GM13977 (cell line): ENCODE data around the gene SLC13A1.

Source experiments
- DNase-seq: peaks from one replicate; pipeline ENCODE4 v3.0.0; 2012; ENCODE audit warnings: low spot score
- in situ Hi-C: fragments of 300-500 bp; cut with MboI; formaldehyde crosslinking; loops from one replicate; pipeline ENCODE4 v1.12.0; 2022; ENCODE audit warnings: low sequenced_read_pairs, low pct_unique_long_range_greater_than_20kb, mixed read lengths, inconsistent platforms; ENCODE audit not compliant: unreplicated experiment
- TF ChIP-seq, protein P1 (sequence below): IDR thresholded peaks from 2 replicates; pipeline ENCODE4 v1.5.1; 2012; ENCODE audit warnings: mild to moderate bottlenecking, control low read depth; ENCODE audit not compliant: insufficient read depth; ENCODE audit errors: extremely low read depth, missing control alignments

The SLC13A1 gene

DNA sequence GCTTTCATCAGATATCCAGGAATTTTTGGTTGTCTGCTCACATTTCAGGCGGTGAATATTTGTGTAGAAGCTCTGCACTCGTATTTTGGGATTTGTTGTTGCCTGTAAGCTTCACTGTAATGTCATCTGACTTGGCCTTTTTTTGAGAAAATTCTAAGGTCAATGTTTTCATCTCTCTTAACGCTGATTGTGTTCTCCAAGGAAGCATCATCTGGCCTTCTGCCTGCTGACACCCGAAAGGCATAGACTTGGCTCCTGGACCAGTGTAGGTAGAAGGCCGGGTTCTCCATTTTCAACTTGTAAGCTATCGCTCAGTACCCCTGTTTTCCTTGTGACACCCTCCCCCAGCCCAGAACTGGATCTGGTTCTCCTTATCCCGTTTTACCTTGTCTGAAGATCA lies 44.2 kb downstream of the SLC13A1 start:
- TF ChIP-seq, protein P1, sequence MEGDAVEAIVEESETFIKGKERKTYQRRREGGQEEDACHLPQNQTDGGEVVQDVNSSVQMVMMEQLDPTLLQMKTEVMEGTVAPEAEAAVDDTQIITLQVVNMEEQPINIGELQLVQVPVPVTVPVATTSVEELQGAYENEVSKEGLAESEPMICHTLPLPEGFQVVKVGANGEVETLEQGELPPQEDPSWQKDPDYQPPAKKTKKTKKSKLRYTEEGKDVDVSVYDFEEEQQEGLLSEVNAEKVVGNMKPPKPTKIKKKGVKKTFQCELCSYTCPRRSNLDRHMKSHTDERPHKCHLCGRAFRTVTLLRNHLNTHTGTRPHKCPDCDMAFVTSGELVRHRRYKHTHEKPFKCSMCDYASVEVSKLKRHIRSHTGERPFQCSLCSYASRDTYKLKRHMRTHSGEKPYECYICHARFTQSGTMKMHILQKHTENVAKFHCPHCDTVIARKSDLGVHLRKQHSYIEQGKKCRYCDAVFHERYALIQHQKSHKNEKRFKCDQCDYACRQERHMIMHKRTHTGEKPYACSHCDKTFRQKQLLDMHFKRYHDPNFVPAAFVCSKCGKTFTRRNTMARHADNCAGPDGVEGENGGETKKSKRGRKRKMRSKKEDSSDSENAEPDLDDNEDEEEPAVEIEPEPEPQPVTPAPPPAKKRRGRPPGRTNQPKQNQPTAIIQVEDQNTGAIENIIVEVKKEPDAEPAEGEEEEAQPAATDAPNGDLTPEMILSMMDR: no peak
- DNase-seq: no peak
- in situ Hi-C loops: no loop called here

DNA sequence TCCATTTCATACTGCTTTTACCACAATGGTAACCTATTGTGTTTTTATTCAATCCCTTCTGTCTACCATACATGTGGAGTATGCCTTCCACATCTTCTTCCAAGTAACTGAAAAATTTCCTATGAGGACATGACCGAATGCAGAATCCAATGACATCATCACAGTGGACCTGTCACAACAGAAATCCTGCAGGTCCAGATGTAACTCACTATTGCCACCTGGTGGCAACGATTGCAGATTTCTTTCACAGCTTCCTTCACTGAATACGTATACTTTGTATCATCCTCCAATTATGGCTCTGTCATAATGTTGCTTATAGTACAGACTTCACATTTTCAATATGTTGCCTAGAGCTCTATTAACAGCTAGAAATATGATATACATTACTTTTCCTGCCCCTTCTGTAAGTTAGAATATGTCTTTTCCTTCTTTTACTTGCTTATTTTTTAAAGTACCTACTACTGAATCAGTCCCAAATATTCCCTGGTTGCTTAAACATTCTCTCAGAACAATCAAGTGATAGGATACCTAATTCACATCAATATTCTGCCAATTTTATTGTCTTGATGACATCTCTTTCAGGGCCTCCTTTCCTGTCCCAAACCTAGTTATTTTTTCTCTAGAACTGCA lies 45.4 kb downstream of the SLC13A1 start:
- in situ Hi-C loops: no loop called here
- DNase-seq: peak; percentile 29
- TF ChIP-seq, protein P1: peak; percentile 74

DNA sequence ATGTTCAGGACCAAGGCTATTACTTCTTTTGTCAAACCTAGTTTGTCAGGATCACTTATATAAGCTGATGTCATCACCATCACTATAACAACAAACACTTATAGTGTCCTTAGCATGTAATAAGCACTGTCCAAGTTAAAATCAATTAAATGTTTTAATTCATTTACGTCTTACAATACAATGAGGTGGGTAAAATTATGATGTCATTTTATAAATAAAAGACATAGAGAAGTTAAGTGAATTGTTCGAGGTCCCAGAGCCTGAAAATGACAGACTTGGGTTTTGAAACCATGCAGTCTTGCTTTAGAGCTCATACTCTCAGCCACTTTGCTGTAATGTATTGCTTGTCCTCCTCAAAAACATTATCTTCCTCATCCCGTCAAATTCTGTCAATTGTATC lies 48.3 kb downstream of the SLC13A1 start:
- TF ChIP-seq, protein P1: no peak
- in situ Hi-C loops: no loop called here

DNA sequence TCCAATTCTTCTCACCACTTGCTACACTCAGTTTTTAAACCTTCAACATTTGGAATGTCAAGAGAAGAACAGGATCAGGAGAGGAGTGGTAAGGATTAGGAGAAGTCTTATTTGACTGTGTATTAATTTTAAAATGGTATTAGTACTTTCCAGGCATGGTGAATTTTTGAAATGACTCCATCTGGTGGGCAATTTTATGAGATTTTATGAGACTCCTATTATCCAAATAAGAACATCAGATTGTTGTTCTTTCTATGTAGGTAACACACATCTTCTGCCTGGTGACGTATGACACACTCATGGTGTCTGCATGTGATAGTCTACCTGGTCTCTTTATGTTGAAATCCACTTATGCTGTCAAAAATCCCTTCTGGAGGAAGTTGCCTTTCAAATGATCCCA lies 51.0 kb downstream of the SLC13A1 start:
- in situ Hi-C loops: no loop called here
- no peak for DNase-seq
- TF ChIP-seq, protein P1: no peak

More for the DNA sequence above, 48.3 kb downstream of the SLC13A1 start:
- DNase-seq: no peak

DNA sequence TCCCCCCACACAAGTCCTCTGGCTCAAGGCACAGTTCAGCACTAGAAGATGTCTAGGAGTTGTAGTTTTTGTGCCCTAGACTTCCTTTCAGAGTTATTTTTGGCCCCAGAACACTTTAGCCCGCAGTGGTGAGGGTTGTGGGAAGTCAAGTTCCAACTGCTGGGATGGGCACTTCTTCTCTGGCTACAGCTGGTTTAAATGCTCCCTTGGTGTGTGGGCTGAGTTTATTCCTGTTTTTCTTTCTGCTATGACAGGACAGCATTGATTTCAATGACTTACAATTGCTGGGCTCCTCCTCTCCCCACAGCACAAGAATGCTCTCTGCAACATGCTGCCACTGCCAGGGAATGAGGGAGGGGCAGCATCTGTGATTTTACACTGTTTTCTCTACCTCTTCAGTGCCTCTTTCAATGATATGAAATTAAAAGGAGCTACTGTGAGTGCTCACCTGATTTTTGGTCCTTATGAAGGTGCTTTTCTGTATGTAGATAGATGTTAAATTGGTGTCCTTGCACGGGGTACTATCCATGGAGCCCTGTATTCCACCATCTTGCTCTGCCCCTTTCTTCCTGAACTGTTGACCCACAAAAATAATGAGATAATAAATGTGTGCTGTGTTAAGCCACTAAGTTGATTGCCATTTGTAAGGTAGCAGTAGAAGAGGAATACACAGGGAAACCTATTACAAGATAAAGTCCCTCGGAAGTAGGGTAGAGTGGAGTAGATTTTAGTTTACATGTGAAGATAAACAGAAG lies 56.3 kb downstream of the SLC13A1 start:
- TF ChIP-seq, protein P1: no peak
- in situ Hi-C loops: no loop called here
- no peak for DNase-seq

DNA sequence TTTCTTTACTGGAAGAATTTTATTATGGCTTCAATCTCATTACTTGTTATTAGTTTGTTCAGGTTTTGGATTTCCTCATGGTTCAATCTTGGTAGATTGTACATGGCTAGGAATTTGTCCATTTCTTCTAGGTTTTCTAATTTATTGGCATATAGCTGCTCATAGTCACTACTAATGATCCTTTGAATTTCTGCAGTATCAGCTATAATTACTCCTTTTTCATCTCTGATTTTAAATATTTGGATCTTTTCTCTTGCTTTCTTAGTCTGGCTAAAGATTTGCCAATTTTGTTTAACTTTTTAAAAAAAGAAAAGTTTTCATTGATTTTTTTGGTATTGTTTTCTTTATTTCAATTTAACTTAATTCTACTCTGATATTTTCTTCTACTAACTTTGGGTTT lies 59.2 kb downstream of the SLC13A1 start:
- no peak for DNase-seq
- in situ Hi-C loops: no loop called here
- TF ChIP-seq, protein P1: no peak
